Neural progenitor cell (in vitro differentiated cells): Measurements from ENCODE around the gene CERT1.

Experiments
- EZH2 ChIP-seq: fragments of 200-600 bp; sonication (generic); IDR thresholded peaks from 2 replicates; pipeline ENCODE4 v1.6.1; 2017; ENCODE audit warnings: antibody characterized with exemption, mild to moderate bottlenecking, moderate library complexity
- EZH2phosphoT487 ChIP-seq: fragments of 200-600 bp; sonication (generic); IDR thresholded peaks from 2 replicates; pipeline ENCODE4 v1.6.1; 2017; ENCODE audit warnings: antibody characterized with exemption
- TF ChIP-seq, protein P1 (sequence below): fragments of 200-600 bp; sonication (generic); IDR thresholded peaks from 2 replicates; pipeline ENCODE4 v1.5.1; 2017; ENCODE audit warnings: antibody characterized with exemption, mild to moderate bottlenecking

DNA sequence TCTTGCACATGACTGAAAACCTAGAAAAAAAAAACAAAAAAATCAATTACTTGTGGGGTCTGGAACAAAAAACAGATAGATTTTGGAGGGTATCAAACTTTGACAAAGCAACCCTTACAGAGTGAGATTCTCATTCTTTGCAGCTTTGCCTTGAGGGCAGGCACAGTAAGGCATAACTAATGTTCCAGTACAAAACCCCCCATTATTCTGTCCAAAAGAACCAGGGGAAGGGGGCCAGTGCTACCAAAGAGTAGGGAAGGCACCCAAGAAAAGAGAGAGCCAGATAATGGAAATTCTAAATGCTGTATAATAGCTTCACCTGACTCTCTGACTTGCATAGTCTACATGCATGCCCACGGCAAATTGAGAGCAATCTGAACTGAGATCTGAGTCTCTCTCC lies 13.2 kb upstream of the CERT1 start:
- TF ChIP-seq, protein P1, sequence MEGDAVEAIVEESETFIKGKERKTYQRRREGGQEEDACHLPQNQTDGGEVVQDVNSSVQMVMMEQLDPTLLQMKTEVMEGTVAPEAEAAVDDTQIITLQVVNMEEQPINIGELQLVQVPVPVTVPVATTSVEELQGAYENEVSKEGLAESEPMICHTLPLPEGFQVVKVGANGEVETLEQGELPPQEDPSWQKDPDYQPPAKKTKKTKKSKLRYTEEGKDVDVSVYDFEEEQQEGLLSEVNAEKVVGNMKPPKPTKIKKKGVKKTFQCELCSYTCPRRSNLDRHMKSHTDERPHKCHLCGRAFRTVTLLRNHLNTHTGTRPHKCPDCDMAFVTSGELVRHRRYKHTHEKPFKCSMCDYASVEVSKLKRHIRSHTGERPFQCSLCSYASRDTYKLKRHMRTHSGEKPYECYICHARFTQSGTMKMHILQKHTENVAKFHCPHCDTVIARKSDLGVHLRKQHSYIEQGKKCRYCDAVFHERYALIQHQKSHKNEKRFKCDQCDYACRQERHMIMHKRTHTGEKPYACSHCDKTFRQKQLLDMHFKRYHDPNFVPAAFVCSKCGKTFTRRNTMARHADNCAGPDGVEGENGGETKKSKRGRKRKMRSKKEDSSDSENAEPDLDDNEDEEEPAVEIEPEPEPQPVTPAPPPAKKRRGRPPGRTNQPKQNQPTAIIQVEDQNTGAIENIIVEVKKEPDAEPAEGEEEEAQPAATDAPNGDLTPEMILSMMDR = no peak
- no peak for TF ChIP-seq EZH2
- TF ChIP-seq EZH2phosphoT487 = no peak
